Pancreas (tissue), 10 donors: Measurements from ENCODE around the gene ZNF407. TPM values are rescaled to one million over a fixed set of nuclear protein-coding genes. Genes with fewer than 3 reads are reported as not detected.
A peak's percentile ranks its signal among the peaks of the same experiment; 100 is the strongest.

Experiments used
- ATAC-seq, 4 donors: fragments of 200-7000 bp; cut with Tn5 transposase; one replicate each; pipeline versions ENCODE4 v1.8.0 to v1.9.1; 2020; ENCODE audit warnings: mild to moderate bottlenecking in 4 of 4, moderate library complexity in 4 of 4
- DNase-seq, 6 donors: peaks; one replicate each; pipeline ENCODE4 v3.0.0-alpha.2; 2020
- FAIRE-seq: peaks from 2 replicates; lab custom pipeline; 2012; peaks lifted over from hg19 to GRCh38; lab: Jason Lieb, UNC
- H3K27ac ChIP-seq, 4 donors: fragments of 200-600 bp; sonication (generic); 1 replicate in 3 of 4; 2 replicates in 1 of 4; pipeline versions ENCODE4 v1.5.0 to v1.8.0; 2020
- H3K27me3 ChIP-seq, 4 donors: fragments of 200-600 bp; one replicate each; pipeline ENCODE4 v1.8.0; 2021
- H3K36me3 ChIP-seq, 3 donors: fragments of 200-600 bp; sonication (generic) in 1 of 3; one replicate each; pipeline versions ENCODE4 v1.5.0 to v1.8.0; 2020 to 2021
- H3K4me1 ChIP-seq, 3 donors: fragments of 200-600 bp; one replicate each; pipeline ENCODE4 v1.8.0; 2021
- H3K4me3 ChIP-seq, 4 donors: fragments of 200-600 bp; sonication (generic) in 2 of 4; one replicate each; pipeline versions ENCODE4 v1.5.0 to v1.8.0; 2020 to 2021
- H3K9me3 ChIP-seq, 4 donors: fragments of 200-600 bp; one replicate each; pipeline ENCODE4 v1.8.0; 2021
- WGBS, 2 donors: extraction: QIAGEN DNeasy Blood & Tissue Kit; methylation state at CpG; one replicate each; pipeline ENCODE4 v1.1.7; 2013; 5-methylcytosine and 5-hydroxymethylcytosine counted together
- intact Hi-C, 3 donors: fragments of 100-400 bp; cut with DNase I; formaldehyde crosslinking; loops; one replicate each; pipeline versions ENCODE4 v1.11.1 to v1.14.2; 2022
- polyA plus RNA-seq, 2 donors: library from polyadenylated mRNA; stranded (reverse); fragments of 200-250 nt; gene quantifications; one replicate each; pipeline ENCODE4 v1.2.3, GENCODE V29; 2013
- total RNA-seq, 6 donors: library from RNA; stranded (reverse); fragmentation: NEBNext Ultra II Directional in 4 of 6; extraction: Animal tissue kit (Norgen Biotek cat#: 25700) in 4 of 6; gene quantifications; one replicate each; pipeline versions ENCODE4 v1.2.1 to v1.2.4, GENCODE V29; 2021 to 2023
- TF ChIP-seq, protein P1 (sequence below), 4 donors: fragments of 200-600 bp; sonication (generic) in 3 of 4; IDR thresholded peaks; one replicate each; pipeline versions ENCODE4 v1.5.0 to v1.8.0; 2021; ENCODE audit warnings: antibody characterized with exemption in 4 of 4
- donor health status: healthy with polysubstance abuse.
- donor health status: DM: no; HTN: no; CAD: no; lungs with moderate emphysema.
- donor health status: DM: no; HTN: no; CAD: no.
- donor health status: control.
- donor health status: control.
- donor health status: Bipolar disorder and iron deficiency.
- donor health status: DM: yes; HTN: yes; CAD: no.
- donor health status: DM: no; HTN: no; CAD: no.
- donor health status: DM: no; HTN: no; CAD: no.
- donor health status: DM: yes; HTN: yes; CAD: no.

Gene ZNF407
- total and polyA plus RNA-seq, 8 donors: 2.7 to 10.0 (median 4.9) TPM

DNA sequence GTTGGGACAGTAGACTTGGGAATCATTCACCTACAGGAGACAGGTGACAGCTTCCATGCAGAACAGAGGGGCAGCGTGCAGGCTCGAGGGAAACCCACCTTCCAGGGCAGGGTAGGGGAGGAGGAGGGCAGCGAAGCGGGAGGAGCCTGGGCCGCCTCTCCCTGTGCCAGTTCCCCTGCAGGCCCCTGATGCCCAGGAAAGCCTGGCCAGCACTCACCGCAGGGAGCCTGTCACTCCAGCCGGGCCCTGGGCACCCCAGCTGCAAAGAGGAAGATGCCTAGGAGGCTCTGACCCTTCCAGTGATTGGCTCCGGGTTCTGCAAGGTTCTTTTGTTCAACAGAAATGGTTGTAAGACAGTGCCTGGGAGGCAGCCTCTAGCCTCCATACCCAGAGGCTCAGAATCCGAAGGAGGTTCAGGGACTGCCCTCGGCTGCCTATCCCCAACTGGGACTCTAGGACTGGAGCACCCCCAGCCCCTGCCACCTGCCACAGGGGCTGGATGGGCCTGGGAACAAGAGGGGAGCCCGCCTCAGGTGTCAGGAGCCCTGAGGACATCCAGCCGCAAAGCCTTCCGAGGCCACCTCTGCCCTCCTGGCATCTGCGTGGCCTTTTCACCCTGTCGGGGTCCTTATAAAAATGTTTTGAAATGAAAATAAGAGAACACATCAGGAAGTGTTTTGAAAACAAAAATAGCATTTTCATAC, 508.0 kb downstream of the ZNF407 start:
- TF ChIP-seq, protein P1, sequence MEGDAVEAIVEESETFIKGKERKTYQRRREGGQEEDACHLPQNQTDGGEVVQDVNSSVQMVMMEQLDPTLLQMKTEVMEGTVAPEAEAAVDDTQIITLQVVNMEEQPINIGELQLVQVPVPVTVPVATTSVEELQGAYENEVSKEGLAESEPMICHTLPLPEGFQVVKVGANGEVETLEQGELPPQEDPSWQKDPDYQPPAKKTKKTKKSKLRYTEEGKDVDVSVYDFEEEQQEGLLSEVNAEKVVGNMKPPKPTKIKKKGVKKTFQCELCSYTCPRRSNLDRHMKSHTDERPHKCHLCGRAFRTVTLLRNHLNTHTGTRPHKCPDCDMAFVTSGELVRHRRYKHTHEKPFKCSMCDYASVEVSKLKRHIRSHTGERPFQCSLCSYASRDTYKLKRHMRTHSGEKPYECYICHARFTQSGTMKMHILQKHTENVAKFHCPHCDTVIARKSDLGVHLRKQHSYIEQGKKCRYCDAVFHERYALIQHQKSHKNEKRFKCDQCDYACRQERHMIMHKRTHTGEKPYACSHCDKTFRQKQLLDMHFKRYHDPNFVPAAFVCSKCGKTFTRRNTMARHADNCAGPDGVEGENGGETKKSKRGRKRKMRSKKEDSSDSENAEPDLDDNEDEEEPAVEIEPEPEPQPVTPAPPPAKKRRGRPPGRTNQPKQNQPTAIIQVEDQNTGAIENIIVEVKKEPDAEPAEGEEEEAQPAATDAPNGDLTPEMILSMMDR (IDR thresholded peaks at IDR 0.05): no peak
- no peaks in the 10 kb centered on the region for H3K4me1 ChIP-seq
- ATAC-seq (no peak), DNase-seq (peak in 1 of 6 donors; percentile 45), FAIRE-seq (no peak)
- no peak overlapping the region for H3K4me3 ChIP-seq
- H3K27me3 ChIP-seq: no peaks in the 10 kb centered on the region
- no peak overlapping the region for H3K27ac ChIP-seq
- no peaks in the 10 kb centered on the region for H3K9me3 ChIP-seq
- no peaks in the 10 kb centered on the region for H3K36me3 ChIP-seq
- intact Hi-C loops: no loop called here
- WGBS, 2 donors: 73 to 85% methylated on average over 15 of the region's 15 CpGs

DNA sequence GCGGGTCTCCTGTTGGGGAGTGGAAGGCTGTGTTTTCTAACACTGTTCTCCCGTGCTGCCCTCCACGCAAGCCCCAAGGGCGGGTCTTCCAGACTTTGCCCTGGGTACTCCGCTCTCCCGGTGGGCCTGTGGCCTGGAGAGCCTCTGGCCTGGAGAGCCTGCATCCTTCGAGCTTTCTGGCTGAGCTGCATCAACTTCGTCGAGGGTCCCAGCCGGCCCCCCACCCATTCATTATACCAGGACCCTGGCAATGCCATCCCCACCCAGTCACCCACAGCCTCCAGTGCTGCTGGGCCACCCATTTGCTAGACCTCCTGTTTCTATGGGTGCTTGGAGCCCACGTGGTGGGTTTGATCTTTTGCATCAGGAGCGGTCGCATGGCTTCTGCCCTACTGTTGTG, 509.1 kb downstream of the ZNF407 start:
- DNase-seq (peak in 1 of 6 donors; percentile 43), FAIRE-seq (no peak), ATAC-seq (no peak)
- intact Hi-C loops: no loop called here
- no peaks in the 10 kb centered on the region for H3K36me3 ChIP-seq
- 73 to 87% methylated on average over 13 of the region's 13 CpGs for WGBS, 2 donors
- H3K27me3 ChIP-seq: no peaks in the 10 kb centered on the region
- H3K27ac ChIP-seq: no peak overlapping the region
- TF ChIP-seq, protein P1 (IDR thresholded peaks at IDR 0.05): no peak
- H3K4me1 ChIP-seq: no peaks in the 10 kb centered on the region
- no peaks in the 10 kb centered on the region for H3K9me3 ChIP-seq
- H3K4me3 ChIP-seq: no peak overlapping the region

DNA sequence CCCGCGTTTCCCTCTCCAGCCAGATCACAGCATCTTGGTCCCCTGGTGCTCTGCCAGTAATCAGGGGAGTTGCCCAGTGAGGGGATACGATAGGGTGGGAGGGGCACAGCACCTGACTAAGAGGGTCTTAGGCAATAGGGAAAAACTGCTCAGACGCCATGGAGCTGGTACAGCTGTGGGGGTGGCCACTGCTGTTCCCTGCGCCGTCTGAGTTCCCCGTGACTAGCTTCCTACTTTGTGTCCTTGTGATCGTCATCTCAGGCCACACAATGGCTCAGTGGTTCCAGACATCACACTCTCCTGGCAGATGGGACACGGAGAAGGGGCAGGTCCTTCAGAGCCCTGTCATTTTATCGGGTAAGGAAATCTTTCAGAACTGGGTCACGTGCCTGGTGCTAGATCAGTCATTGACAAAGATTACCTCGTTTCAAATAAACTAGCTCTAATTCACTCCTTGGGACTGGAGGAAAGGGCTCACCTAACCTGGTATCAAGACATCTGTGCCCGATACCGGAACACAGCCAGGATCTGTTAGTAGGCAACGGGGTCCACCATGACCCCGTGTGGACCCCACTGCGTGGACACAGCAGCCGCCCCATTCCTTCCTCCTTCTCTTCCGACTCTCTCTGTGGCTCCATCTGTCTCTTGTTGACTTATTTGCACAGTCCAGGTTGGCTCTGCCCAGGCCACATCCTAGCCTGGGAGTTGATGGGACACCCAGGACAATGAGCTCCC, 509.7 kb downstream of the ZNF407 start:
- no peaks in the 10 kb centered on the region for H3K36me3 ChIP-seq
- H3K27ac ChIP-seq: no peak overlapping the region
- TF ChIP-seq, protein P1 (IDR thresholded peaks at IDR 0.05): no peak
- intact Hi-C loops: no loop called here
- no peaks in the 10 kb centered on the region for H3K27me3 ChIP-seq
- 73 to 81% methylated on average over 19 of the region's 19 CpGs for whole genome bisulfite sequencing, 2 donors
- H3K4me1 ChIP-seq: no peaks in the 10 kb centered on the region
- FAIRE-seq: no peak
- no peaks in the 10 kb centered on the region for H3K9me3 ChIP-seq
- peak in 1 of 6 donors; percentile 40 for DNase-seq
- H3K4me3 ChIP-seq: no peak overlapping the region
- ATAC-seq: no peak

DNA sequence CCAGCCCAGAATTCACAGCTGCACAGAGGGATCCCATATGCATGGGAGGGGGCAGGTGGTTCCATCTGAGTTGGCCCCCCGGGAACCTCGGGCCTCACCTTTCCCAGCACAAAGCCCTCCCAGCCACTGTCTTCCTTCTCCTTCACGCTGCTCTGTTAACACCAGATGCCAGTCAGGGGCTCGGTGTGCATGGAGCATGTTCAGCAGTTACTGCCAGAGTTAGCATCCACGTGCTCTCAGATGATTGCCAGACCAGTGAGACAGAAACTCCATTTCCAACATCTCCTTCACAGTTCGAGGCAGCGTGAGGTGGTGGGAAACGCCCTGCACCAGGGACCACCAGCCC, 510.2 kb downstream of the ZNF407 start:
- H3K4me3 ChIP-seq: no peak overlapping the region
- TF ChIP-seq, protein P1 (IDR thresholded peaks at IDR 0.05): no peak
- ATAC-seq (no peak), DNase-seq (no peak), FAIRE-seq (no peak)
- 71 to 81% methylated on average over 8 of the region's 8 CpGs for WGBS, 2 donors
- H3K36me3 ChIP-seq: no peaks in the 10 kb centered on the region
- H3K27me3 ChIP-seq: no peaks in the 10 kb centered on the region
- no peaks in the 10 kb centered on the region for H3K4me1 ChIP-seq
- intact Hi-C loops: no loop called here
- H3K27ac ChIP-seq: no peak overlapping the region
- no peaks in the 10 kb centered on the region for H3K9me3 ChIP-seq
